HepG2 (cell line): ENCODE measurements around the gene RECQL5. TPM values are rescaled to one million over a fixed set of nuclear protein-coding genes. Genes with fewer than 3 reads are reported as not detected.

ENCODE experiments used
- ATAC-seq: fragments of 200-7000 bp; cut with Tn5 transposase; 3 replicates; pipeline ENCODE4 v1.9.1; 2020; ENCODE audit warnings: mild to moderate bottlenecking, moderate library complexity
- BruUV-seq: library from RNA; stranded (reverse); fragments of 400-500 nt; replicated peaks from 2 replicates; lab custom pipeline; 2021; lab: Mats Ljungman, UMichigan
- CTCF ChIA-PET: fragments of 300-600 bp; formaldehyde crosslinking; extraction: SDS; loops from one replicate; lab custom pipeline; 2021; ENCODE audit warnings: low total read pairs, inconsistent platforms, low intra/inter-chr PET ratio; lab: Yijun Ruan, JAX
- POLR2A ChIA-PET: fragments of 350-600 bp; sonication (Branson Sonifier 250); formaldehyde crosslinking; loops from one replicate; lab custom pipeline; 2020; ENCODE audit warnings: antibody characterized with exemption, inconsistent platforms; lab: Yijun Ruan, JAX
- DNase-seq: peaks from one replicate; pipeline ENCODE4 v3.0.0-alpha.2; 2015; ENCODE audit warnings: low spot score
- FAIRE-seq: peaks from 3 replicates; lab custom pipeline; 2011; peaks lifted over from hg19 to GRCh38; lab: Jason Lieb, UNC
- H2AFZ ChIP-seq: one replicate; pipeline ENCODE4 v1.6.1; 2011; ENCODE audit warnings: low read length, inconsistent platforms
- H3K27ac ChIP-seq: fragments of 300-600 bp; 3 replicates; pipeline ENCODE4 v1.8.0; 2011; ENCODE audit warnings: mixed run types, mild to moderate bottlenecking, mixed read lengths, low read length, inconsistent platforms; ENCODE audit not compliant: insufficient read depth; ENCODE audit errors: extremely low read length
- H3K27me3 ChIP-seq, 2 experiments: fragments of 200-600 bp in 1 of 2; 2 replicates in 1 of 2; 3 replicates in 1 of 2; pipeline versions ENCODE4 v1.6.0 to v1.8.0; 2011; ENCODE audit warnings: low read length in 2 of 2, mild to moderate bottlenecking in 2 of 2, moderate library complexity in 2 of 2, inconsistent platforms in 1 of 2; ENCODE audit not compliant: insufficient read depth in 2 of 2, control insufficient read depth in 1 of 2
- H3K36me3 ChIP-seq, 2 experiments: fragments of 200-600 bp in 1 of 2; replicated peaks in 1 of 2; 2 replicates in 1 of 2; 3 replicates in 1 of 2; pipeline versions ENCODE4 v1.5.1 to v1.8.0; 2011; ENCODE audit warnings: low read length in 2 of 2, inconsistent platforms in 1 of 2; ENCODE audit not compliant: insufficient read depth in 2 of 2, control insufficient read depth in 1 of 2
- H3K4me1 ChIP-seq: 2 replicates; pipeline ENCODE4 v1.5.1; 2012; ENCODE audit warnings: low read length, inconsistent platforms; ENCODE audit not compliant: insufficient read depth
- H3K4me2 ChIP-seq: 2 replicates; pipeline ENCODE4 v1.6.0; 2011; ENCODE audit warnings: low read depth, low read length, inconsistent platforms
- H3K4me3 ChIP-seq, 3 experiments: fragments of 200-600 bp in 1 of 3; sonication (generic), shearing (Covaris generic) in 1 of 3; replicated peaks in 1 of 3; 2 replicates each; pipeline ENCODE4 v1.5.1; 2011 to 2016; ENCODE audit warnings: low read length in 3 of 3, inconsistent platforms in 2 of 3, low read depth in 2 of 3, mild to moderate bottlenecking in 2 of 3, control low read depth in 1 of 3, mixed read lengths in 1 of 3; ENCODE audit not compliant: insufficient read depth in 1 of 3
- H3K79me2 ChIP-seq: one replicate; pipeline ENCODE4 v1.6.1; 2011; ENCODE audit warnings: low read length, inconsistent platforms; ENCODE audit not compliant: insufficient read depth
- H3K9ac ChIP-seq: 2 replicates; pipeline ENCODE4 v1.6.0; 2011; ENCODE audit warnings: mild to moderate bottlenecking, low read depth, low read length, inconsistent platforms; ENCODE audit not compliant: insufficient read depth
- H3K9me3 ChIP-seq: 2 replicates; pipeline ENCODE4 v1.5.1; 2012; ENCODE audit warnings: mild to moderate bottlenecking, low read length
- H4K20me1 ChIP-seq: 2 replicates; pipeline ENCODE4 v1.6.0; 2011; ENCODE audit warnings: inconsistent platforms, mild to moderate bottlenecking, low read length, moderate library complexity; ENCODE audit not compliant: insufficient read depth
- NCOR1 ChIP-seq: fragments of 200-600 bp; sonication (generic); IDR thresholded peaks from 2 replicates; pipeline ENCODE4 v1.7.0; 2017; ENCODE audit warnings: antibody characterized with exemption, low read length, borderline replicate concordance
- NR2F6 ChIP-seq, 2 experiments: IDR thresholded peaks; 2 replicates each; pipeline ENCODE4 v1.6.1; 2016; ENCODE audit warnings: antibody characterized with exemption in 1 of 2, mild to moderate bottlenecking in 1 of 2
- PHB2 ChIP-seq: fragments of 450-650 bp; IDR thresholded peaks from 2 replicates; pipeline ENCODE4 v1.6.1; 2018; ENCODE audit not compliant: partially characterized antibody
- RNF2 ChIP-seq: fragments of 450-650 bp; conservative IDR thresholded peaks from 2 replicates; pipeline ENCODE4 v1.6.1; 2016; ENCODE audit warnings: low read depth
- ZNF567 ChIP-seq: sonication (generic); formaldehyde crosslinking; IDR thresholded peaks from 2 replicates; pipeline ENCODE4 v1.8.1; 2023; ENCODE audit warnings: mild to moderate bottlenecking, missing genetic modification reagents, borderline replicate concordance
- WGBS: methylation state at CpG from one replicate; pipeline ENCODE4 v1.1.6; 2017; ENCODE audit warnings: low lambda C conversion rate; 5-methylcytosine and 5-hydroxymethylcytosine counted together
- in situ Hi-C: cut with HindIII; loops from 2 replicates; pipeline ENCODE4 v1.10.0; 2017; ENCODE audit warnings: low pct_unique_long_range_greater_than_20kb; ENCODE audit not compliant: extremely low pct_ligation_motif_present
- intact Hi-C: fragments of 100-400 bp; cut with micrococcal nuclease; formaldehyde crosslinking; loops from one replicate; pipeline ENCODE4 v1.10.0; 2022; ENCODE audit not compliant: unreplicated experiment
- polyA plus RNA-seq, 8 experiments: library from polyadenylated mRNA; depleted of rRNA in 3 of 8; stranded (reverse) in 7 of 8; unstranded in 1 of 8; fragments of >200 nt; fragmentation: Illumina TruSeq in 4 of 8; extraction: Trizol in 4 of 8; gene quantifications; 2 replicates each; pipeline versions ENCODE4 v1.2.1 to v1.2.3, GENCODE V29; 2011 to 2016; ENCODE audit warnings: low read depth in 4 of 8, missing spikeins in 1 of 8, mixed read lengths in 1 of 8; ENCODE audit not compliant: insufficient read depth in 1 of 8
- total RNA-seq, 5 experiments: library from RNA; depleted of rRNA; stranded (reverse); fragments of >200 nt; fragmentation: Illumina TruSeq; extraction: Trizol; gene quantifications; 2 replicates each; pipeline ENCODE4 v1.2.3, GENCODE V29; 2016; ENCODE audit warnings: low read depth in 1 of 5
- TF ChIP-seq, protein P1 (sequence below): sonication (generic); formaldehyde crosslinking; IDR thresholded peaks from 2 replicates; pipeline ENCODE4 v1.5.0; 2020; ENCODE audit warnings: mild to moderate bottlenecking, missing genetic modification reagents, borderline replicate concordance

Gene RECQL5
- total and polyA plus RNA-seq, 2 of the 13 experiments (the other 11 are each of a cell fraction or from before 2014, with no cell fraction given) = 27.7 to 32.0 TPM

DNA sequence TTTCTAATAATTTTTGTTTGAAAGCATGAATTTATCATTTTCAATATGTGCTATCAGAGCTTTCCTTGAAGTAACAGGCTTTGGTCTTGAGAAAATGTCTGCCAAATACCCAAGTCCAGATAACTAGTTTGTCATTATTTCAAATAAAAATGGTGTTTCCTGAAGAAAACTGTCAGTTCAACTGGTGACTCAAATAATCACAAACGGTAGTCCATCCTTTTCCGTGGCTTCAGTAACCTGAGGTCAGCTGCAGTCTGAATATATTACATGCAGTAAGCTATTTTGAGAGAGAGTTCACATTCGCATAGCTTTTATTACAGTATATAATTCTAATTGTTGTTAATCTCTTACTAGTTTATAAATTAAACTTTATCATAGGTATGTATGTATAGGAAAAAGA, 9.5 kb upstream of the RECQL5 start (continued):
- TF ChIP-seq, protein P1, sequence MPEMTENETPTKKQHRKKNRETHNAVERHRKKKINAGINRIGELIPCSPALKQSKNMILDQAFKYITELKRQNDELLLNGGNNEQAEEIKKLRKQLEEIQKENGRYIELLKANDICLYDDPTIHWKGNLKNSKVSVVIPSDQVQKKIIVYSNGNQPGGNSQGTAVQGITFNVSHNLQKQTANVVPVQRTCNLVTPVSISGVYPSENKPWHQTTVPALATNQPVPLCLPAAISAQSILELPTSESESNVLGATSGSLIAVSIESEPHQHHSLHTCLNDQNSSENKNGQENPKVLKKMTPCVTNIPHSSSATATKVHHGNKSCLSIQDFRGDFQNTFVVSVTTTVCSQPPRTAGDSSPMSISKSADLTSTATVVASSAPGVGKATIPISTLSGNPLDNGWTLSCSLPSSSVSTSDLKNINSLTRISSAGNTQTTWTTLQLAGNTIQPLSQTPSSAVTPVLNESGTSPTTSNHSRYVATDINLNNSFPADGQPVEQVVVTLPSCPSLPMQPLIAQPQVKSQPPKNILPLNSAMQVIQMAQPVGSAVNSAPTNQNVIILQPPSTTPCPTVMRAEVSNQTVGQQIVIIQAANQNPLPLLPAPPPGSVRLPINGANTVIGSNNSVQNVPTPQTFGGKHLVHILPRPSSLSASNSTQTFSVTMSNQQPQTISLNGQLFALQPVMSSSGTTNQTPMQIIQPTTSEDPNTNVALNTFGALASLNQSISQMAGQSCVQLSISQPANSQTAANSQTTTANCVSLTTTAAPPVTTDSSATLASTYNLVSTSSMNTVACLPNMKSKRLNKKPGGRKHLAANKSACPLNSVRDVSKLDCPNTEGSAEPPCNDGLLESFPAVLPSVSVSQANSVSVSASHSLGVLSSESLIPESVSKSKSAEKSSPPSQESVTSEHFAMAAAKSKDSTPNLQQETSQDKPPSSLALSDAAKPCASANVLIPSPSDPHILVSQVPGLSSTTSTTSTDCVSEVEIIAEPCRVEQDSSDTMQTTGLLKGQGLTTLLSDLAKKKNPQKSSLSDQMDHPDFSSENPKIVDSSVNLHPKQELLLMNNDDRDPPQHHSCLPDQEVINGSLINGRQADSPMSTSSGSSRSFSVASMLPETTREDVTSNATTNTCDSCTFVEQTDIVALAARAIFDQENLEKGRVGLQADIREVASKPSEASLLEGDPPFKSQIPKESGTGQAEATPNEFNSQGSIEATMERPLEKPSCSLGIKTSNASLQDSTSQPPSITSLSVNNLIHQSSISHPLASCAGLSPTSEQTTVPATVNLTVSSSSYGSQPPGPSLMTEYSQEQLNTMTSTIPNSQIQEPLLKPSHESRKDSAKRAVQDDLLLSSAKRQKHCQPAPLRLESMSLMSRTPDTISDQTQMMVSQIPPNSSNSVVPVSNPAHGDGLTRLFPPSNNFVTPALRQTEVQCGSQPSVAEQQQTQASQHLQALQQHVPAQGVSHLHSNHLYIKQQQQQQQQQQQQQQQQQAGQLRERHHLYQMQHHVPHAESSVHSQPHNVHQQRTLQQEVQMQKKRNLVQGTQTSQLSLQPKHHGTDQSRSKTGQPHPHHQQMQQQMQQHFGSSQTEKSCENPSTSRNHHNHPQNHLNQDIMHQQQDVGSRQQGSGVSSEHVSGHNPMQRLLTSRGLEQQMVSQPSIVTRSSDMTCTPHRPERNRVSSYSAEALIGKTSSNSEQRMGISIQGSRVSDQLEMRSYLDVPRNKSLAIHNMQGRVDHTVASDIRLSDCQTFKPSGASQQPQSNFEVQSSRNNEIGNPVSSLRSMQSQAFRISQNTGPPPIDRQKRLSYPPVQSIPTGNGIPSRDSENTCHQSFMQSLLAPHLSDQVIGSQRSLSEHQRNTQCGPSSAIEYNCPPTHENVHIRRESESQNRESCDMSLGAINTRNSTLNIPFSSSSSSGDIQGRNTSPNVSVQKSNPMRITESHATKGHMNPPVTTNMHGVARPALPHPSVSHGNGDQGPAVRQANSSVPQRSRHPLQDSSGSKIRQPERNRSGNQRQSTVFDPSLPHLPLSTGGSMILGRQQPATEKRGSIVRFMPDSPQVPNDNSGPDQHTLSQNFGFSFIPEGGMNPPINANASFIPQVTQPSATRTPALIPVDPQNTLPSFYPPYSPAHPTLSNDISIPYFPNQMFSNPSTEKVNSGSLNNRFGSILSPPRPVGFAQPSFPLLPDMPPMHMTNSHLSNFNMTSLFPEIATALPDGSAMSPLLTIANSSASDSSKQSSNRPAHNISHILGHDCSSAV (CRISPR knock-in tag) = no peak

GRCh38 chr17:75673487-75673886, 6.5 kb upstream of the RECQL5 start:
- no peak for FAIRE-seq
- intact Hi-C loops = no loop called here
- ChIA-PET CTCF (interaction anchor here (3.2 kb wide), 1 partner anchor 74 kb away, joined by 43 read pairs; no protein-coding TSS in a partner anchor), POLR2A (interaction anchor here (2.0 kb wide), 1 partner anchor 75 kb away, joined by 6 read pairs; no protein-coding TSS in a partner anchor)
- Histone ChIP-seq H3K4me3 (no peak overlapping the region), H2AFZ (no peak overlapping the region), H4K20me1 (peaks cover 6% of the 10 kb centered on the region; the same call in 1 of the 2 replicates), H3K9me3 (no peaks in the 10 kb centered on the region), H3K9ac (no peak overlapping the region), H3K27ac (no peak overlapping the region), H3K27me3 (no peaks in the 10 kb centered on the region), H3K4me1 (peaks cover 18% of the 10 kb centered on the region), H3K79me2 (peaks cover 45% of the 10 kb centered on the region), H3K36me3 (peaks cover 22 to 71% of the 10 kb centered on the region in 2 experiments), H3K4me2 (no peak overlapping the region)
- 95% methylated on average over 4 of the region's 4 CpGs for WGBS
- no peak for TF ChIP-seq NCOR1
- TF ChIP-seq RNF2 = no peak
- no peak for TF ChIP-seq ZNF567 (CRISPR knock-in tag)
- no peak for TF ChIP-seq PHB2
- TF ChIP-seq NR2F6 (IDR thresholded peaks at IDR 0.05) = no peak
- no peak for TF ChIP-seq NR2F6 (CRISPR knock-in tag; IDR thresholded peaks at IDR 0.05)
- in situ Hi-C loops = no loop called here
- no TSS peak for BruUV-seq
- no peak for DNase-seq
- ATAC-seq = no peak
